ENCODE results near the gene SNX1. TPM values are rescaled to one million over a fixed set of nuclear protein-coding genes. Genes with fewer than 3 reads are reported as not detected.

The SNX1 gene
- total and polyA plus RNA-seq, 10 of the 15 experiments (the other 5 are each of a cell fraction or from before 2014, with no cell fraction given) = 17.8 to 115 (median 96.3) TPM

DNA sequence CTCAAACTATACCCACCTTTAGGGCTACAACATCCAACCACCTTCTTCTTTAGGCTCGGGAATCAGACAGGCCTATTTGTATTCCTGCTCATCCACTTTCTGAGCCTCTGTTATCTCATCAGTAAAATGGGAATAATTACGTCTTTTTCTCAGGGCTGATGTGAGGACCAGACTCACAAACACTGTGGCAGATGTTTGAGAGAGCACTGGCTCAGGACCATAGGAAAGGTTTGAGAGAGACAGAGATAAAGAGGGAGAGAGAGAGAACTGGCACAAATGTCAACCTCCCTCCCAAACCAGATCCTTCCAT, 44.7 kb upstream of the SNX1 start:
- no peak overlapping the region for H3K4me3 ChIP-seq
- no TSS peak for BruUV-seq (replicated peaks)
- no peaks in the 10 kb centered on the region for H3K79me2 ChIP-seq (ENCODE audit: control insufficient read depth, insufficient read depth, low read length)
- FAIRE-seq = no peak
- ChIA-PET CTCF (interaction anchor here (1.1 to 2.9 kb wide), 4 partner anchors 10 to 299 kb away, joined by 3 to 13 read pairs (median 6); no protein-coding TSS in a partner anchor), RAD21 (ENCODE audit: unreplicated experiment) (interaction anchor here (1.2 to 8.3 kb wide), 3 partner anchors 16 to 79 kb away, joined by 3 to 104 read pairs (median 4); no protein-coding TSS in a partner anchor), POLR2A (no interaction called here), SMC1A (ENCODE audit: uncharacterized antibody, unreplicated experiment) (interaction anchor here (5.7 to 8.9 kb wide), 2 partner anchors 14 to 41 kb away, joined by 33 to 79 read pairs; no protein-coding TSS in a partner anchor)
- 75% methylated on average over 2 of the region's 2 CpGs for WGBS (ENCODE audit: insufficient coverage, insufficient replicate concordance, low lambda C conversion rate, missing lambda C conversion rate)
- H3K4me1 ChIP-seq (ENCODE audit: control insufficient read depth, insufficient read depth, low read length) = peaks cover 16% of the 10 kb centered on the region
- no peak overlapping the region for H3K9ac ChIP-seq (ENCODE audit: control insufficient read depth, insufficient read depth, low read length)
- no peak overlapping the region for H2AFZ ChIP-seq (ENCODE audit: control insufficient read depth, low read depth, low read length)
- H3K36me3 ChIP-seq (ENCODE audit: control insufficient read depth in 2 of 2, insufficient read depth in 2 of 2, low read length in 1 of 2) = no peaks in the 10 kb centered on the region
- intact Hi-C loops (cut with micrococcal nuclease; ENCODE audit: unreplicated experiment) (no loop called here), in situ Hi-C loops (cut with MboI) (no loop called here)
- no peaks in the 10 kb centered on the region for H4K20me1 ChIP-seq (ENCODE audit: control insufficient read depth, insufficient read depth)
- ATAC-seq = no peak
- TF ChIP-seq CREB1 (IDR thresholded peaks at IDR 0.05; ENCODE audit: low read depth) = no peak
- no peak for TF ChIP-seq NR2F1 (conservative IDR thresholded peaks at IDR 0.05)
- no peak for TF ChIP-seq POU2F2 (IDR thresholded peaks at IDR 0.05; ENCODE audit: borderline replicate concordance, low read depth, low read length)
- no peaks in the 10 kb centered on the region for H3K9me3 ChIP-seq (replicated peaks; ENCODE audit: control insufficient read depth, insufficient read depth, low read length)
- no peak overlapping the region for H3K27ac ChIP-seq (ENCODE audit: control insufficient read depth, insufficient read depth)
- H3K27me3 ChIP-seq (replicated peaks in 1 of 2; ENCODE audit: control insufficient read depth in 2 of 2, insufficient read depth in 2 of 2, low read length in 1 of 2) = no peaks in the 10 kb centered on the region
- DNase-seq (ENCODE audit: low read depth, low spot score) = no peak
- H3K4me2 ChIP-seq (ENCODE audit: control insufficient read depth, insufficient read depth) = no peak overlapping the region

DNA sequence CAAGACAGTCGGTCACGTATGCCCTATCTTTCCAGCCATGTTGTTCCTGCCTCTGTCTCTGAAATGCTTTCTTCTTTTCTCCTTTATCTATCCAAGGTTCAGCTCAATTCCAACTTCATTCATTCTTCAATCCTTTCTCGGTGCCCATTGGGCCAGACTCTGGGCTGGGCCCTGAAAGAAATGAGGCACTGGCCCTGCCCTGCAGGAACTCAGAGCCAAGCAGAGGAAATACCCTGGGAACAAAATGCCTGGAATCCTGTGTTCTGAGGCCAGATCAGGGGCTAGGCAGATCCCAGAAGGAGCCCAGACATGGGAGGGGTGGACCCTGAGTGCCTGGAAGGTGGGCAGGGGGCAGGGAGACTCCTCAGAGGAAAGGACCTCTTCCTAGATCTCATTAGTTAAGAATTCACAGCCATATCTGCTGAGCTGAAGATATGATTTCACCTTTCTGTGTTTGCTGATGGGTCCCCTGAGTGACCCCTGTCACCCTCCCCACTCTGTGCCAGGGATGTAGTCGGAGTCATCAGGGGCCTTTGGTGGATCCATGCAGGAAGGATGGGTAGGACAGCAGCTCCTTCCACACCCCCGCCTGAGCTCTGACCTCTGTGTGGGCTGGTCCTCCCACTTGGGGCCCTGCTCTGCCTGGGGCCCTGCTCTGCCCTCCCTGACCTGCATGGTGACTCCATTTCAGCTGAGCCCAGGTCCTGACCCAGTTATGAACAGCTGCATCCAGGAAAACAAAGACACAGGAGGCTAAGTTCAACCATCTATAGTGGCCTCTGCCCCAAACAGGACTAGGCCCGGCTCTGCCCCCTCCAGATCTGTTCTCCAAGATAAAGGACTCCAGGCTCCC, 44.1 kb upstream of the SNX1 start:
- no peak overlapping the region for H3K27ac ChIP-seq (ENCODE audit: control insufficient read depth, insufficient read depth)
- H3K4me3 ChIP-seq = no peak overlapping the region
- no peak for FAIRE-seq
- no peak overlapping the region for H3K4me2 ChIP-seq (ENCODE audit: control insufficient read depth, insufficient read depth)
- no peak for ATAC-seq
- no peaks in the 10 kb centered on the region for H3K36me3 ChIP-seq (ENCODE audit: control insufficient read depth in 2 of 2, insufficient read depth in 2 of 2, low read length in 1 of 2)
- ChIA-PET POLR2A (interaction anchor here (0.5 kb wide), 1 partner anchor 21 kb away, joined by 3 read pairs; no protein-coding TSS in a partner anchor), SMC1A (ENCODE audit: uncharacterized antibody, unreplicated experiment) (interaction anchor here (8.9 kb wide), 1 partner anchor 13 kb away, joined by 79 read pairs; no protein-coding TSS in a partner anchor), RAD21 (ENCODE audit: unreplicated experiment) (interaction anchor here (0.9 to 8.3 kb wide), 4 partner anchors 15 to 80 kb away, joined by 3 to 104 read pairs (median 4); no protein-coding TSS in a partner anchor), CTCF (interaction anchor here (1.1 to 2.9 kb wide), 3 partner anchors 14 to 299 kb away, joined by 3 to 13 read pairs (median 9); no protein-coding TSS in a partner anchor)
- H3K9ac ChIP-seq (ENCODE audit: control insufficient read depth, insufficient read depth, low read length) = no peak overlapping the region
- H3K79me2 ChIP-seq (ENCODE audit: control insufficient read depth, insufficient read depth, low read length) = no peaks in the 10 kb centered on the region
- no peak for DNase-seq (ENCODE audit: low read depth, low spot score)
- TF ChIP-seq, protein P1, sequence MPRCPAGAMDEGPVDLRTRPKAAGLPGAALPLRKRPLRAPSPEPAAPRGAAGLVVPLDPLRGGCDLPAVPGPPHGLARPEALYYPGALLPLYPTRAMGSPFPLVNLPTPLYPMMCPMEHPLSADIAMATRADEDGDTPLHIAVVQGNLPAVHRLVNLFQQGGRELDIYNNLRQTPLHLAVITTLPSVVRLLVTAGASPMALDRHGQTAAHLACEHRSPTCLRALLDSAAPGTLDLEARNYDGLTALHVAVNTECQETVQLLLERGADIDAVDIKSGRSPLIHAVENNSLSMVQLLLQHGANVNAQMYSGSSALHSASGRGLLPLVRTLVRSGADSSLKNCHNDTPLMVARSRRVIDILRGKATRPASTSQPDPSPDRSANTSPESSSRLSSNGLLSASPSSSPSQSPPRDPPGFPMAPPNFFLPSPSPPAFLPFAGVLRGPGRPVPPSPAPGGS (IDR thresholded peaks at IDR 0.05; ENCODE audit: borderline replicate concordance, insufficient read depth, low read depth, low read length, poor library complexity, severe bottlenecking) = no peak
- TF ChIP-seq, protein P2, sequence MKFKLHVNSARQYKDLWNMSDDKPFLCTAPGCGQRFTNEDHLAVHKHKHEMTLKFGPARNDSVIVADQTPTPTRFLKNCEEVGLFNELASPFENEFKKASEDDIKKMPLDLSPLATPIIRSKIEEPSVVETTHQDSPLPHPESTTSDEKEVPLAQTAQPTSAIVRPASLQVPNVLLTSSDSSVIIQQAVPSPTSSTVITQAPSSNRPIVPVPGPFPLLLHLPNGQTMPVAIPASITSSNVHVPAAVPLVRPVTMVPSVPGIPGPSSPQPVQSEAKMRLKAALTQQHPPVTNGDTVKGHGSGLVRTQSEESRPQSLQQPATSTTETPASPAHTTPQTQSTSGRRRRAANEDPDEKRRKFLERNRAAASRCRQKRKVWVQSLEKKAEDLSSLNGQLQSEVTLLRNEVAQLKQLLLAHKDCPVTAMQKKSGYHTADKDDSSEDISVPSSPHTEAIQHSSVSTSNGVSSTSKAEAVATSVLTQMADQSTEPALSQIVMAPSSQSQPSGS (IDR thresholded peaks at IDR 0.05; ENCODE audit: low read length) = no peak
- no peak for TF ChIP-seq ZZZ3 (IDR thresholded peaks at IDR 0.05; ENCODE audit: control insufficient read depth, insufficient read length, low read depth)
- TF ChIP-seq NR2F1 (conservative IDR thresholded peaks at IDR 0.05) = peak; percentile 55
- no peaks in the 10 kb centered on the region for H4K20me1 ChIP-seq (ENCODE audit: control insufficient read depth, insufficient read depth)
- H3K4me1 ChIP-seq (ENCODE audit: control insufficient read depth, insufficient read depth, low read length) = peaks cover 16% of the 10 kb centered on the region
- intact Hi-C loops (cut with micrococcal nuclease; ENCODE audit: unreplicated experiment) = no loop called here
- H2AFZ ChIP-seq (ENCODE audit: control insufficient read depth, low read depth, low read length) = no peak overlapping the region
- WGBS (ENCODE audit: insufficient coverage, insufficient replicate concordance, low lambda C conversion rate, missing lambda C conversion rate) = 63% methylated on average over 6 of the region's 6 CpGs
- H3K27me3 ChIP-seq (replicated peaks in 1 of 2; ENCODE audit: control insufficient read depth in 2 of 2, insufficient read depth in 2 of 2, low read length in 1 of 2) = no peaks in the 10 kb centered on the region
- no peaks in the 10 kb centered on the region for H3K9me3 ChIP-seq (replicated peaks; ENCODE audit: control insufficient read depth, insufficient read depth, low read length)
- no TSS peak for BruUV-seq (replicated peaks)
- in situ Hi-C loops (cut with MboI) = no loop called here

Data from GM12878 (cell line).